PC-9 (cell line): ENCODE measurements around the gene CAPZA2. TPM values are rescaled to one million over a fixed set of nuclear protein-coding genes. Genes with fewer than 3 reads are reported as not detected.

Source experiments
- BruUV-seq: library from RNA; stranded (reverse); fragments of 400-500 nt; replicated peaks from 2 replicates; lab custom pipeline; 2021; lab: Mats Ljungman, UMichigan
- CTCF ChIA-PET: fragments of 300-600 bp; sonication (Branson Sonifier 250); formaldehyde crosslinking; loops from one replicate; lab custom pipeline; 2022; ENCODE audit warnings: antibody characterized with exemption; lab: Charles Lee
- POLR2A ChIA-PET: fragments of 300-600 bp; sonication (Branson Sonifier 250); formaldehyde crosslinking; loops from one replicate; lab custom pipeline; 2022; ENCODE audit warnings: antibody characterized with exemption; ENCODE audit not compliant: unreplicated experiment; lab: Charles Lee
- DNase-seq, 2 experiments: peaks; one replicate each; pipeline versions ENCODE4 v3.0.0 to v3.0.0-alpha.2; 2015 to 2022; ENCODE audit warnings: mixed read lengths in 1 of 2
- H2AFZ ChIP-seq: fragments of 200-600 bp; sonication (generic); 2 replicates; pipeline ENCODE4 v1.8.1; 2017; ENCODE audit warnings: antibody characterized with exemption
- H3F3A ChIP-seq: fragments of 200-600 bp; sonication (generic); 2 replicates; pipeline ENCODE4 v1.8.1; 2017; ENCODE audit warnings: antibody characterized with exemption, mild to moderate bottlenecking, low read depth; ENCODE audit not compliant: insufficient read depth
- H3K27ac ChIP-seq: fragments of 200-600 bp; sonication (generic); 2 replicates; pipeline ENCODE4 v1.6.1; 2016; ENCODE audit warnings: mixed run types
- H3K27me3 ChIP-seq: fragments of 200-600 bp; sonication (generic); 2 replicates; pipeline ENCODE4 v1.6.1; 2016; ENCODE audit warnings: low read depth, mixed run types; ENCODE audit not compliant: insufficient read depth
- H3K36me3 ChIP-seq: fragments of 200-600 bp; sonication (generic); 2 replicates; pipeline ENCODE4 v1.6.1; 2016; ENCODE audit warnings: low read depth, mixed run types
- H3K4me1 ChIP-seq: fragments of 200-600 bp; sonication (generic); replicated peaks from 2 replicates; pipeline ENCODE4 v1.6.1; 2016; ENCODE audit warnings: mixed run types; ENCODE audit not compliant: insufficient read depth
- H3K4me2 ChIP-seq: fragments of 200-600 bp; sonication (generic); 2 replicates; pipeline ENCODE4 v1.6.1; 2017; ENCODE audit warnings: mixed run types
- H3K4me3 ChIP-seq: fragments of 200-600 bp; sonication (generic); 2 replicates; pipeline ENCODE4 v1.6.1; 2016; ENCODE audit warnings: mixed run types
- H3K79me2 ChIP-seq: fragments of 200-600 bp; sonication (generic); 2 replicates; pipeline ENCODE4 v1.6.1; 2017; ENCODE audit warnings: low read depth, mixed run types
- H3K9me2 ChIP-seq: fragments of 200-600 bp; sonication (generic); 2 replicates; pipeline ENCODE4 v1.8.1; 2017; ENCODE audit warnings: mild to moderate bottlenecking; ENCODE audit not compliant: insufficient read depth
- H3K9me3 ChIP-seq: fragments of 200-600 bp; sonication (generic); 2 replicates; pipeline ENCODE4 v1.8.1; 2016; ENCODE audit warnings: low read depth; ENCODE audit not compliant: insufficient read depth
- H4K20me1 ChIP-seq: fragments of 200-600 bp; sonication (generic); 2 replicates; pipeline ENCODE4 v1.8.1; 2017; ENCODE audit not compliant: insufficient read depth
- EZH2 ChIP-seq: fragments of 200-600 bp; sonication (generic); IDR thresholded peaks from 2 replicates; pipeline ENCODE4 v1.8.0; 2017; ENCODE audit warnings: antibody characterized with exemption, low read depth
- intact Hi-C: fragments of 100-400 bp; cut with micrococcal nuclease; formaldehyde crosslinking; loops from one replicate; pipeline ENCODE4 v1.10.0; 2022; ENCODE audit not compliant: unreplicated experiment
- total RNA-seq: library from RNA; stranded (reverse); gene quantifications from 2 replicates; pipeline ENCODE4 v1.2.3, GENCODE V29; 2021
- TF ChIP-seq, protein P1 (sequence below): fragments of 200-600 bp; sonication (generic); conservative IDR thresholded peaks from 2 replicates; pipeline ENCODE4 v1.6.1; 2017; ENCODE audit warnings: mixed run types, antibody characterized with exemption, mild to moderate bottlenecking, moderate library complexity

Gene CAPZA2
- total RNA-seq, 1 experiment from 2014 or later = 171 TPM

- H3K36me3 ChIP-seq = no peaks in the 10 kb centered on the region
- H2AFZ ChIP-seq = peak overlapping the region; percentile 97
- POLR2A ChIA-PET = interaction anchor here (0.6 to 0.7 kb wide), 3 partner anchors 166 to 418 kb away, joined by 3 to 5 read pairs (median 3); no protein-coding TSS in a partner anchor
- CTCF ChIA-PET = interaction anchor here (0.5 kb wide), 1 partner anchor 162 kb away, joined by 5 read pairs; no protein-coding TSS in a partner anchor
- no peaks in the 10 kb centered on the region for H3K9me2 ChIP-seq
- H3K27ac ChIP-seq = peak overlapping the region; percentile 85
- 0 out of 2 replicates have a peak, but pooled peaks cover 3% of the 10 kb centered on the region for H4K20me1 ChIP-seq
- H3K9me3 ChIP-seq = no peaks in the 10 kb centered on the region
- H3K27me3 ChIP-seq = no peaks in the 10 kb centered on the region
- no peak for TF ChIP-seq EZH2
- TF ChIP-seq, protein P1, sequence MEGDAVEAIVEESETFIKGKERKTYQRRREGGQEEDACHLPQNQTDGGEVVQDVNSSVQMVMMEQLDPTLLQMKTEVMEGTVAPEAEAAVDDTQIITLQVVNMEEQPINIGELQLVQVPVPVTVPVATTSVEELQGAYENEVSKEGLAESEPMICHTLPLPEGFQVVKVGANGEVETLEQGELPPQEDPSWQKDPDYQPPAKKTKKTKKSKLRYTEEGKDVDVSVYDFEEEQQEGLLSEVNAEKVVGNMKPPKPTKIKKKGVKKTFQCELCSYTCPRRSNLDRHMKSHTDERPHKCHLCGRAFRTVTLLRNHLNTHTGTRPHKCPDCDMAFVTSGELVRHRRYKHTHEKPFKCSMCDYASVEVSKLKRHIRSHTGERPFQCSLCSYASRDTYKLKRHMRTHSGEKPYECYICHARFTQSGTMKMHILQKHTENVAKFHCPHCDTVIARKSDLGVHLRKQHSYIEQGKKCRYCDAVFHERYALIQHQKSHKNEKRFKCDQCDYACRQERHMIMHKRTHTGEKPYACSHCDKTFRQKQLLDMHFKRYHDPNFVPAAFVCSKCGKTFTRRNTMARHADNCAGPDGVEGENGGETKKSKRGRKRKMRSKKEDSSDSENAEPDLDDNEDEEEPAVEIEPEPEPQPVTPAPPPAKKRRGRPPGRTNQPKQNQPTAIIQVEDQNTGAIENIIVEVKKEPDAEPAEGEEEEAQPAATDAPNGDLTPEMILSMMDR = no peak
- peak overlapping the region; percentile 97 for H3K4me2 ChIP-seq
- H3K79me2 ChIP-seq = peaks cover 37% of the 10 kb centered on the region
- peak overlapping the region; percentile 95 for H3K4me3 ChIP-seq
- intact Hi-C loops = loop anchor here (5.0 kb wide), 2 partner anchors 241 to 281 kb away; partner anchors contain the start of gene MET
- no peaks in the 10 kb centered on the region for H3F3A ChIP-seq
- DNase-seq = peak in 1 of 2 experiments; percentile 33
- BruUV-seq = TSS peak; percentile 77
- H3K4me1 ChIP-seq = peaks cover 24% of the 10 kb centered on the region
These were observed 90.4 kb downstream of the CAPZA2 start for GRCh38 chr7:116952635-116953371.

DNA sequence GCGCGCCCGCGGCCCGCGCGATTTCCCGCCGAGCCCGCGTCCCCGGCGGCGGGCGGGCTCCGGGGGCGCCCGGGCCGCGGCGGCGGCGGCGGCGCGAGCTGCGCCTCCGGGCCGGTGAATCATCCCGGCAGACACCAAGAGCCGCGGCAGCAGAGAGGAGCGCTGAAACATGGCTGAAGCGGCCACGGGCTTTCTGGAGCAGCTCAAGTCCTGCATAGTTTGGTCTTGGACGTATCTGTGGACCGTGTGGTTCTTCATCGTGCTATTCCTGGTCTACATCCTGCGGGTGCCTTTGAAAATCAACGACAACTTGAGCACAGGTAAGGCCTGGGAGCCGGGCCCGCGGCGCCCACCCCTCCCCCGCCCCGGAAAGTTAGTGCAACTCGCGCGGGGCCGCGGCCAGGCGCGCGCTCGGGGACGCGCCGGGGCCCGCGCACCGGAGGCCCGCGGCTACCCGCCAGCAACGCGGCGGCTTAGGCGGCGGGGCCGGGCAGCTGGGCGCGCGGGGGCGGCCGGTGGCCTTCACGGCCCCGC is 91.1 kb downstream of the CAPZA2 start, which contains the start of gene ST7:
TSS of gene ST7 (plus strand) at position 130 of the 534 bp plus-strand sequence. CDS start at position 170, 40 bp downstream.
- no TSS peak for BruUV-seq
- Histone ChIP-seq H4K20me1 (0 out of 2 replicates have a peak, but pooled peaks cover 3% of the 10 kb centered on the region), H3K79me2 (peaks cover 43% of the 10 kb centered on the region), H3K9me3 (no peaks in the 10 kb centered on the region), H3K27ac (peak within 1 kb of the TSS; percentile 85), H3K27me3 (no peaks in the 10 kb centered on the region), H3K4me3 (peak within 1 kb of the TSS; percentile 95), H3K9me2 (no peaks in the 10 kb centered on the region), H2AFZ (peak within 1 kb of the TSS; percentile 97), H3K4me1 (peaks cover 24% of the 10 kb centered on the region), H3F3A (no peaks in the 10 kb centered on the region), H3K36me3 (no peaks in the 10 kb centered on the region), H3K4me2 (peak within 1 kb of the TSS; percentile 97)
- ChIA-PET POLR2A (interaction anchor here (0.5 to 0.7 kb wide), 5 partner anchors 17 to 417 kb away, joined by 3 to 17 read pairs (median 4); no protein-coding TSS in a partner anchor), CTCF (no interaction called here)
- TF ChIP-seq EZH2 = no peak
- TF ChIP-seq, protein P1 = no peak
- intact Hi-C loops = loop anchor here (5.0 kb wide), 2 partner anchors 241 to 281 kb away; partner anchors contain the start of gene MET
- peak; percentile 68 to 77 for DNase-seq
